ENCODE measurements around the gene ADAMTS14.

ADAMTS14 gene

DNA sequence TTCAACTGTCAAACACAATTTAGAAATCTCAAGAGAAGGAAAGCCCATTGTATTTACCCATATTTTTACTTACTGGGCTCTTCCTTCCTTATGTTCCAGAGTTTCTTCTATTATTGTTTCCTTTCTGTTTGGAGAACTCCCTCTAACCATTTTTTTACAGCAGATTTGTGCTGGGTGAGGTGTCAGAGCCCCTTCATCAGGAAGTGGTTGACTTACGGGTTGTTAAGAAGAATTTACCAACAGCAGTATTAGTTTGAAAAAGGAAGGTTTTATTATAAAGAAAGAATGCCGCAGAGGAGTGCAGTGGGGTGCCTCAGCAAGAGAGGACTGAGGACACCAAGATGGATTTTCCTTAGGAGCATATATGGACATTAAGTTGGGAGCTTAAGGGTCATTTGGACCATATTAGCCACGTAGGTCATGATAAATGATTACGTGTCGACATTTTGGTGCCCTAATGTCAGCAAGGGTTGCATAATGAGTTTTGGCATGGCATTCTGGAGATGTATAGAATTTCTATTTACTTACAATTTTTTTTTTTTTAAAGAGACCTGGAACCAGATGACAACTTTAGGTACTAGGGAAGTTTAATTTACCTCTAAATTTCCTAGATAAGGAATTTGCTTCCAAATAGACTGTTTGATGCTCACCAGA lies 119.2 kb downstream of the ADAMTS14 start:
- TF ChIP-seq, protein P1, sequence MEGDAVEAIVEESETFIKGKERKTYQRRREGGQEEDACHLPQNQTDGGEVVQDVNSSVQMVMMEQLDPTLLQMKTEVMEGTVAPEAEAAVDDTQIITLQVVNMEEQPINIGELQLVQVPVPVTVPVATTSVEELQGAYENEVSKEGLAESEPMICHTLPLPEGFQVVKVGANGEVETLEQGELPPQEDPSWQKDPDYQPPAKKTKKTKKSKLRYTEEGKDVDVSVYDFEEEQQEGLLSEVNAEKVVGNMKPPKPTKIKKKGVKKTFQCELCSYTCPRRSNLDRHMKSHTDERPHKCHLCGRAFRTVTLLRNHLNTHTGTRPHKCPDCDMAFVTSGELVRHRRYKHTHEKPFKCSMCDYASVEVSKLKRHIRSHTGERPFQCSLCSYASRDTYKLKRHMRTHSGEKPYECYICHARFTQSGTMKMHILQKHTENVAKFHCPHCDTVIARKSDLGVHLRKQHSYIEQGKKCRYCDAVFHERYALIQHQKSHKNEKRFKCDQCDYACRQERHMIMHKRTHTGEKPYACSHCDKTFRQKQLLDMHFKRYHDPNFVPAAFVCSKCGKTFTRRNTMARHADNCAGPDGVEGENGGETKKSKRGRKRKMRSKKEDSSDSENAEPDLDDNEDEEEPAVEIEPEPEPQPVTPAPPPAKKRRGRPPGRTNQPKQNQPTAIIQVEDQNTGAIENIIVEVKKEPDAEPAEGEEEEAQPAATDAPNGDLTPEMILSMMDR (IDR thresholded peaks at IDR 0.05; ENCODE audit: control extremely low read depth, extremely low read depth, low read depth, missing control alignments): no peak
- CTCF ChIA-PET: no interaction called here
- DNase-seq (ENCODE audit: extremely low spot score): no peak
- POLR2A ChIA-PET: no interaction called here

DNA sequence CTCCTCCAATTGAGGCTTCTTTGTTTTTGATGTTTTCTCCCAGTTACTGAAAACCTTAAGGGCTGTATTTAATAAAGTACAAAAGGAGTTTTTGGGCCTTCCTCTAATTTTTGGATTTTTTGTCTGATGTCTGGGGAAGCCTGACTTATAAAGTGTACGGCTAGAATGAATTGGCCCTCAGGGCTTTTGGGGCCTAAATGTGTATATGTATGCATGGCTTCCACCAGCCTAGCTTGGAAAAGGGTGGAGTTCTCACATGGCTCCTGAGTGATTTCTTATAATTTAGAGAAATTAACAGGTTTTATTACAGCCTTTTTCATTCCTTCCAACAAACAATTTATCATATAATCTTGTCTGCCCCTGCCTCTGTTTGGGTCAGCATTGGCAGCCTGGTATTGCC lies 123.3 kb downstream of the ADAMTS14 start:
- CTCF ChIA-PET: no interaction called here
- POLR2A ChIA-PET: no interaction called here
- TF ChIP-seq, protein P1 (IDR thresholded peaks at IDR 0.05; ENCODE audit: control extremely low read depth, extremely low read depth, low read depth, missing control alignments): no peak
- no peak for DNase-seq (ENCODE audit: extremely low spot score)

DNA sequence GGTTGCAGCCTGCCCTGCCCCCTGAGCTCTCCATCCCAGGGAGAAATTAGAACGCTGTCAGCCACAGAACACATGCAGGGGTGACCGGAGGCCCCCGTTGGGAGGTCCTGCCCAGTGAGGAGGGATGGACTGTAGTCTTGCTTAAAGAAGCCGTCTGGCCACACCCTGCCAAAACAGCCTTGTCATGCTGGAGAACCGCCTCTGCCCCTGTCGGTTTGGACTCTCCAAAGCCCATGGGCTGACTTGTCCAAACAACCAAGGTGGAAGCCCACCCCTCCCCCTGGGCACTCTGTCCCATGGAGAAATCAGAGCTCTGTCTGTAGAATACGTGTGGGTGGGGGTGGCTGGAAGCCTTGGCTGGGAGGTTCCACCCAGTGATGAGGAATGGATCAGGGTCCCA lies 125.5 kb downstream of the ADAMTS14 start:
- CTCF ChIA-PET: no interaction called here

DNA sequence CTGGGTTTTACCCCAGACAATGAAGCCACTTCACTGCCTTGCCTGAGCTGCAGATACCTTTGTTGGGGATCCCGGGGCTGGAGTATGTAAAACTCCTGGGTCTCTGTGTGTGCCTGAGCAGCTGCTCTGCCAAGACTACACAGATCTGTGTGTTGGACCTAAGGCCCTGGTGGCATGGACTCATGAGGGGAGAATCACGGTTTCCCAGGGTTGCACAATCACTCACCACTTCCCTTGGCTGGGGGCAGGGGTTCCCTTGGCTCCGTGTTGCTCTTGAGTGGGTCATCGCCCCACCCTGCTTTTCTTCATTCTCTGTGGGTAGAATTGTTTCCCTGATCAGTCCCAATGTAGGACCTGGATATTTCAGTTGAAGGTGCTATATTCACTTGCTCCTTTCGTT lies 126.8 kb downstream of the ADAMTS14 start:
- POLR2A ChIA-PET: no interaction called here
- DNase-seq (ENCODE audit: extremely low spot score): no peak
- TF ChIP-seq, protein P1 (IDR thresholded peaks at IDR 0.05; ENCODE audit: control extremely low read depth, extremely low read depth, low read depth, missing control alignments): no peak
- CTCF ChIA-PET: no interaction called here

More for the DNA sequence above, 125.5 kb downstream of the ADAMTS14 start:
- TF ChIP-seq, protein P1 (IDR thresholded peaks at IDR 0.05; ENCODE audit: control extremely low read depth, extremely low read depth, low read depth, missing control alignments): no peak
- POLR2A ChIA-PET: no interaction called here
- DNase-seq (ENCODE audit: extremely low spot score): no peak

DNA sequence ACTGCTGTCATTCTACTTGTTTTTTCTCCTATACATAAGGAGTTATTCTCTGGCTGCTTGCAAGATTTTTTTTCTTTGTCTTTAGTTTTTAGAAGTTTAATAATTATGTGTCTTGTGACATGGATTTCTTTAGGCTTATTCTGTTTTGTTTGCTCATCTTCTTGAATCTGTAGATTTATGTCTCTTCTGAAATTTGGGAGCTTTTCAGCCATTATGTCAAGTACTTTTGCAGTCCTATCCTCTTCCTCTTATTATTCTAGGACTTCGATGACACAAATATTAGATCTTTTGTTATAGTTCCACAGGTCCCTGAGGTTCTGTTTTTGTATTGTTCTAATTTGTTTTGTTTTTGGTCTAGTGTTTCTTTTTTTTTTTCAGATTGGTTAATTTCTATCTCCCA lies 129.5 kb downstream of the ADAMTS14 start:
- CTCF ChIA-PET: no interaction called here
- POLR2A ChIA-PET: no interaction called here
- DNase-seq (ENCODE audit: extremely low spot score): no peak
- TF ChIP-seq, protein P1 (IDR thresholded peaks at IDR 0.05; ENCODE audit: control extremely low read depth, extremely low read depth, low read depth, missing control alignments): no peak

DNA sequence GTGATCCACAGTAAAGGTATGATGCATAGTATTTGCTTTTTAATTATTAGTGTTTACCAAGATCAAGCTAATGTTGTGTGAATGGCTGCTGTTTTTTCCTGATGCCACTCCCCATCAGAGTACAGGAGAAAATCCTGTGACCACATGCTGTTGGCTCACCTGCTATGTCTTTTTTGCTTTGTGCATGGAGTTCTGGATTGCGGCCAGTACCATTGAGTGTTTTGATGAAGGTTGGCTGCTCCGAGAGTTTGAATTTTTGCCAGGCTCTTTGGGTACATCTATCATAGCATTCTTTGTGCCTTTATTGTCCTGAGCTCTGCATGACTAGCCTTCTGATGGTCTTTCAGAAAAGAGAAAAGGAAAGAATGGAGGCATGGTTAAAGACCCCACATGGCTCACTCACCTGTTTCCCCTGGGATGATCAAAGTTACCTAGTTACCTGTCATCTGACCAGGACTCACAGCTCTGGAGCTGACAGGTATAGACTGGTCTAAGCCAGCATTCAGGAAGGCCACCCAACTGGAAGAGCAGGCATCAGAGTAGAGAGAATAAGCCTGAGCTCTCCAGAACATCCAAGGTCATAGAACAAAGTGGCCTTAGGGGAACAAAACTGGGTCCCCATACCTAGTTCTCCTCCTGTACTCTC lies 131.6 kb downstream of the ADAMTS14 start:
- TF ChIP-seq, protein P1 (IDR thresholded peaks at IDR 0.05; ENCODE audit: control extremely low read depth, extremely low read depth, low read depth, missing control alignments): no peak
- POLR2A ChIA-PET: no interaction called here
- CTCF ChIA-PET: interaction anchor here (0.9 to 1.1 kb wide), 2 partner anchors 11 to 13 kb away, joined by 3 to 4 read pairs; no protein-coding TSS in a partner anchor
- DNase-seq (ENCODE audit: extremely low spot score): no peak
